Brain (organoid and tissue), 1 donor: ENCODE data around the gene GBP7. TPM values are rescaled to one million over a fixed set of nuclear protein-coding genes. Genes with fewer than 3 reads are reported as not detected.

Experiments used
- polyA plus RNA-seq: library from polyadenylated mRNA; stranded (reverse); fragments of 350-450 nt; fragmentation: Illumina TruSeq; extraction: RNeasy Lipid Tissue Mini Kit (QIAGEN cat#74804); gene quantifications from one replicate; pipeline ENCODE4 v1.2.3, GENCODE V29; 2015; ENCODE audit warnings: low read depth, low replicate concordance; ENCODE audit not compliant: insufficient read depth

Gene GBP7
- polyA plus RNA-seq, 1 donor from 2014 or later: not detected

Other genes with a start within 250 kb of the GBP7 start
- gene KYAT3, start 183.4 kb downstream of the GBP7 start, polyA plus RNA-seq: 39.2 TPM
- 5.7 TPM for gene RBMXL1, start 183.4 kb downstream of the GBP7 start, polyA plus RNA-seq
- gene GBP3, start 153.1 kb downstream of the GBP7 start, polyA plus RNA-seq: 0.51 TPM
- gene GBP1, start 110.8 kb downstream of the GBP7 start, polyA plus RNA-seq: 3.1 TPM
- 4.6 TPM for gene GBP2, start 49.9 kb downstream of the GBP7 start, polyA plus RNA-seq
- 3.3 TPM for gene GBP4, start 22.9 kb upstream of the GBP7 start, polyA plus RNA-seq
- 0.17 TPM for gene GBP5, start 96.9 kb upstream of the GBP7 start, polyA plus RNA-seq
- not detected for gene GBP6, start 188.1 kb upstream of the GBP7 start, polyA plus RNA-seq